ENCODE measurements around the gene RYR3. TPM values are rescaled to one million over a fixed set of nuclear protein-coding genes. Genes with fewer than 3 reads are reported as not detected.

RYR3 gene
- total and polyA plus RNA-seq, 2 of the 13 experiments (the other 11 are each of a cell fraction or from before 2014, with no cell fraction given), result not detected

- no peaks in the 10 kb centered on the region for H3K36me3 ChIP-seq (replicated peaks in 1 of 2; ENCODE audit: control insufficient read depth in 1 of 2, insufficient read depth in 2 of 2, low read length in 2 of 2)
- no peaks in the 10 kb centered on the region for H3K79me2 ChIP-seq (ENCODE audit: insufficient read depth, low read length)
- H3K4me3 ChIP-seq (replicated peaks in 1 of 3; ENCODE audit: insufficient read depth in 1 of 3, low read depth in 2 of 3, low read length in 3 of 3), result no peak overlapping the region
- in situ Hi-C loops (cut with HindIII; ENCODE audit: extremely low pct_ligation_motif_present, low pct_unique_long_range_greater_than_20kb), result no loop called here
- no TSS peak for BruUV-seq (replicated peaks)
- H3K4me1 ChIP-seq (ENCODE audit: insufficient read depth, low read length), result no peaks in the 10 kb centered on the region
- H3K4me2 ChIP-seq (ENCODE audit: low read depth, low read length), result no peak overlapping the region
- ATAC-seq (no peak), FAIRE-seq (no peak), DNase-seq (ENCODE audit: low spot score) (no peak)
- no peak overlapping the region for H3K9ac ChIP-seq (ENCODE audit: insufficient read depth, low read depth, low read length)
- intact Hi-C loops (cut with micrococcal nuclease; ENCODE audit: unreplicated experiment), result no loop called here
- no peaks in the 10 kb centered on the region for H4K20me1 ChIP-seq (ENCODE audit: insufficient read depth, low read length)
- TF ChIP-seq ZNF616 (CRISPR knock-in tag; IDR thresholded peaks at IDR 0.05; ENCODE audit: low read depth) (no peak), ZNF564 (CRISPR knock-in tag; IDR thresholded peaks at IDR 0.05) (no peak)
- WGBS (ENCODE audit: low lambda C conversion rate), result 43% methylated on average over 3 of the region's 3 CpGs
- POLR2A ChIA-PET, result no interaction called here
- no peaks in the 10 kb centered on the region; a peak in 1 of 5 replicates for H3K27me3 ChIP-seq (ENCODE audit: control insufficient read depth in 1 of 2, insufficient read depth in 2 of 2, low read length in 2 of 2)
- H3K9me3 ChIP-seq (ENCODE audit: low read length), result no peaks in the 10 kb centered on the region
- CTCF ChIA-PET (ENCODE audit: low intra/inter-chr PET ratio, low total read pairs), result no interaction called here
- H3K27ac ChIP-seq (ENCODE audit: extremely low read length, insufficient read depth, low read length), result no peak overlapping the region
- H2AFZ ChIP-seq (ENCODE audit: low read length), result no peak overlapping the region
These were observed 90.2 kb downstream of the RYR3 start for GRCh38 chr15:33400941-33401340.

GRCh38 chr15:33402600-33402999 lies 91.8 kb downstream of the RYR3 start:
- DNase-seq (ENCODE audit: low spot score) (no peak), FAIRE-seq (no peak), ATAC-seq (no peak)
- Histone ChIP-seq H4K20me1 (ENCODE audit: insufficient read depth, low read length) (no peaks in the 10 kb centered on the region), H3K27ac (ENCODE audit: extremely low read length, insufficient read depth, low read length) (no peak overlapping the region), H3K36me3 (replicated peaks in 1 of 2; ENCODE audit: control insufficient read depth in 1 of 2, insufficient read depth in 2 of 2, low read length in 2 of 2) (no peaks in the 10 kb centered on the region), H3K9me3 (ENCODE audit: low read length) (no peaks in the 10 kb centered on the region), H2AFZ (ENCODE audit: low read length) (no peak overlapping the region), H3K79me2 (ENCODE audit: insufficient read depth, low read length) (no peaks in the 10 kb centered on the region), H3K4me3 (replicated peaks in 1 of 3; ENCODE audit: insufficient read depth in 1 of 3, low read depth in 2 of 3, low read length in 3 of 3) (no peak overlapping the region), H3K4me2 (ENCODE audit: low read depth, low read length) (no peak overlapping the region), H3K27me3 (ENCODE audit: control insufficient read depth in 1 of 2, insufficient read depth in 2 of 2, low read length in 2 of 2) (no peaks in the 10 kb centered on the region), H3K9ac (ENCODE audit: insufficient read depth, low read depth, low read length) (no peak overlapping the region), H3K4me1 (ENCODE audit: insufficient read depth, low read length) (no peaks in the 10 kb centered on the region)
- CTCF ChIA-PET (ENCODE audit: low intra/inter-chr PET ratio, low total read pairs), result no interaction called here
- in situ Hi-C loops (cut with HindIII; ENCODE audit: extremely low pct_ligation_motif_present, low pct_unique_long_range_greater_than_20kb) (no loop called here), intact Hi-C loops (cut with micrococcal nuclease; ENCODE audit: unreplicated experiment) (no loop called here)
- BruUV-seq (replicated peaks), result no TSS peak
- POLR2A ChIA-PET, result no interaction called here
- no peak for TF ChIP-seq AKAP8 (CRISPR knock-in tag; IDR thresholded peaks at IDR 0.05)
- TF ChIP-seq ZNF224 (CRISPR knock-in tag; IDR thresholded peaks at IDR 0.05), result no peak
- TF ChIP-seq SETDB1 (CRISPR knock-in tag; IDR thresholded peaks at IDR 0.05; ENCODE audit: borderline replicate concordance), result no peak
- no peak for TF ChIP-seq UBTF (CRISPR knock-in tag; IDR thresholded peaks at IDR 0.05)
- TF ChIP-seq SNAPC5 (CRISPR knock-in tag; IDR thresholded peaks at IDR 0.05; ENCODE audit: borderline replicate concordance), result no peak
- TF ChIP-seq MTA1 (CRISPR knock-in tag; IDR thresholded peaks at IDR 0.05; ENCODE audit: borderline replicate concordance), result no peak
- TF ChIP-seq ZNF784 (CRISPR knock-in tag; IDR thresholded peaks at IDR 0.05; ENCODE audit: borderline replicate concordance), result no peak
- TF ChIP-seq ESRRA (CRISPR knock-in tag; IDR thresholded peaks at IDR 0.05; ENCODE audit: low read depth), result no peak
- TF ChIP-seq ZNF382 (CRISPR knock-in tag; IDR thresholded peaks at IDR 0.05; ENCODE audit: borderline replicate concordance), result no peak
- TF ChIP-seq KLF16 (CRISPR knock-in tag; IDR thresholded peaks at IDR 0.05), result no peak
- WGBS (ENCODE audit: low lambda C conversion rate), result 0% methylated on average over 1 of the region's 2 CpGs

All from HepG2 (cell line).